ENCODE measurements around the gene EDN1.

EDN1 gene

DNA sequence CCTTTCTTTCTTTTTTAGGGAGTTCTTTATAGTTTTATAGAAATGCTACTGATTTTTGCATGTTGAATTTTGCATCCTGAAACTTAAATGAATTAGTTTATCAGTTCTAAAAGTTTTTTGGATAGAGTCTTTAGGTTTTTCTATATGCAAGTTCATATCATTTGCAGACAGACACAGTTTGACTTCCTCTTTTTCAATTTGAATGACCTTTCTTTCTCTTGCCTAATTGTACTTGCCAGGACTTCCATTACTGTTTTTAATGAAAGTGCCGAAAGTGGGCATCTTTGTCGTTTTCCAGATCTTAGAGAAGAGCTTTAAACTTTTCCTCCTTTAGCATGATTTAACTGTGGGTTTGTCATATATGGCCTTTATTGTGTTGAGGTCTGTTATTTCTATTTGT is 21.1 kb upstream of the EDN1 start:
- no peak overlapping the region for H3K4me3 ChIP-seq (ENCODE audit: low read length)
- no peak for DNase-seq (ENCODE audit: low read depth)
- TF ChIP-seq, protein P1, sequence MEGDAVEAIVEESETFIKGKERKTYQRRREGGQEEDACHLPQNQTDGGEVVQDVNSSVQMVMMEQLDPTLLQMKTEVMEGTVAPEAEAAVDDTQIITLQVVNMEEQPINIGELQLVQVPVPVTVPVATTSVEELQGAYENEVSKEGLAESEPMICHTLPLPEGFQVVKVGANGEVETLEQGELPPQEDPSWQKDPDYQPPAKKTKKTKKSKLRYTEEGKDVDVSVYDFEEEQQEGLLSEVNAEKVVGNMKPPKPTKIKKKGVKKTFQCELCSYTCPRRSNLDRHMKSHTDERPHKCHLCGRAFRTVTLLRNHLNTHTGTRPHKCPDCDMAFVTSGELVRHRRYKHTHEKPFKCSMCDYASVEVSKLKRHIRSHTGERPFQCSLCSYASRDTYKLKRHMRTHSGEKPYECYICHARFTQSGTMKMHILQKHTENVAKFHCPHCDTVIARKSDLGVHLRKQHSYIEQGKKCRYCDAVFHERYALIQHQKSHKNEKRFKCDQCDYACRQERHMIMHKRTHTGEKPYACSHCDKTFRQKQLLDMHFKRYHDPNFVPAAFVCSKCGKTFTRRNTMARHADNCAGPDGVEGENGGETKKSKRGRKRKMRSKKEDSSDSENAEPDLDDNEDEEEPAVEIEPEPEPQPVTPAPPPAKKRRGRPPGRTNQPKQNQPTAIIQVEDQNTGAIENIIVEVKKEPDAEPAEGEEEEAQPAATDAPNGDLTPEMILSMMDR (conservative IDR thresholded peaks at IDR 0.05; ENCODE audit: low read depth, low read length) = no peak

DNA sequence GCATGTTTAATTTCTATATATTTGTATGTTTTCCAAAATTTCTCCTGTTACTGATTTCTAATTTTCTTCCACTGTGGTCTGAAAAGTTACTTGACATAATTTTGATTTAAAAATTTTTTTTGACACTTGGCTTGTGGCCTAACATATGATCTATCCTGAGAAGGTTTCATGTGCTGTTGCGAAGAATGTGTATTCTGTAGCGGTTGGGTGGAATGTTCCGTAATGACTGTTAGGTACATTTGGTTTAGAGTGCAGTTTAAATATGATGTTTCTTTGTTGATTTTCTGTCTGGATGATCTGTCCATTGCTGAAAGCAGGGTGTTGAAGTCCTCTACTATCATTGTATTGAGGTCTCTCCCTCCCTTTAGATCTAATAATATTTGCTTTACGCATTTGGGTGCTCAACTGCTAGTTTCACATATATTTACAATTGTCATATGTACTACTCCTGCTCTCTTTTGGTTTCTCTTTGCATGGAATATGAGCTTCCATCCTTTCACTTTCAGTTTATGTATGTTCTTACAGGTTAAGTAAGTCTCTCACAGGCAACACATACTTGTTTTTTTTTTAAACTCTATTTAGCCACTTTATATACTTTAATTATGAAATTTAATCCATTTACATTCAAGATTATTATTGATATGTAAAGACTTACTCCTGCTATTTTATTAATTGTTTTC is 19.5 kb upstream of the EDN1 start:
- TF ChIP-seq, protein P1 (conservative IDR thresholded peaks at IDR 0.05; ENCODE audit: low read depth, low read length) = no peak
- DNase-seq (ENCODE audit: low read depth) = no peak
- no peak overlapping the region for H3K4me3 ChIP-seq (ENCODE audit: low read length)

DNA sequence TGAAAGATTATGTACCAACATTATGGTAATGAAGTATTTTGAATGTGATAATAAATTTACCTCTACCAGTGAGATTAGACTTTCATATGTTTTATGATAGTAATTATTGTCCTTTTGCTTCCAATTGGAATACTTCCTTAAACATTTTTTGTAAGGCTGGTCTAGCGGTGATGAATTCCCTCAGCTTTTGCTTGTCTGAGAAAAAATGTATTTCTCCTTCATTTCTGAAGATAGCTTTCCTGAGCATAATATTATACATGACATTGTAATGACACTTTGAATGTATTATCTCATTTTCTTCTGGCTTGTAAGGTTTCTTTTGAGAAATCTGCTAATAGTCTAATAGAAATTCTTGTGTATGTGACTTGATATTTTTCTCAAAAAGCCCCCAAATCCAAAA is 18.6 kb upstream of the EDN1 start:
- H3K4me3 ChIP-seq (ENCODE audit: low read length) = no peak overlapping the region
- TF ChIP-seq, protein P1 (conservative IDR thresholded peaks at IDR 0.05; ENCODE audit: low read depth, low read length) = no peak
- DNase-seq (ENCODE audit: low read depth) = no peak

DNA sequence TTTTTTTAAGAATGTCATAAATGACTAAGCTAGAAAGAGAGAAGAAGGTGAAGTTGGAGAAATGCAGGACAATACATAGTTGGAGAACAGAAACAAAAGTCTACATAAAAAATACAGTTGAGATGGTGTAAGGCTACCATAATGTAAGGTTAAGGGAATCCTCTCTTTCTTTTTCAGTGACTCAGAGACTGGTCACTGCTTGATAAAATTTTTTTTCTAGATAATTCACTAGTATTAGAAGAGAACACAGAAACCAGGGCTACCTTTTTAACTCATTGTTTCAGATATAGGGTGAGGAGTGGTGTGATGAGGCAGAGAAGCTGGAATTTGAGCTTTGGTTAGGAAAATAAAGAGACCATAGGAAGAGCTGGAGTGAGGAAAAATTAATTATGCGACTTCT is 18.2 kb upstream of the EDN1 start:
- no peak overlapping the region for H3K4me3 ChIP-seq (ENCODE audit: low read length)
- DNase-seq (ENCODE audit: low read depth) = no peak
- TF ChIP-seq, protein P1 (conservative IDR thresholded peaks at IDR 0.05; ENCODE audit: low read depth, low read length) = no peak

DNA sequence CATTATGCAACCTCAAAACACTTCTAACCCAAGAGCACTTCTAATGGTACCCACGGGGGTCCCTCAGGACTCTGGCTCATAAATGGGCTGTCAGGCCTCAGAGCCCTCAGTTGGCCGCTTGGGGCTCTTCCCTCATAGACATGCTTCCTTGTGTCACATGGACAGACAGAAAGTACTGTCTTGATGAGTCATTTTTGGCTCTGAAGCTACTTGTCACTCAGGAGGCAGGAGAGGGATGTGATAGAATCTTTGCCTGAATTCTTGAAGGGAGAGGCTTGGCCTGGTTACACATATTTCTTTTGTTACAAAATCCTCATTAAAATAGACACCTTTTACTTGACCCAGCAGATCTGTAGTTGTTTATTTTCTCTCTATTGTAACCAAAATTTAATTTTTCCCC is 15.1 kb upstream of the EDN1 start:
- TF ChIP-seq, protein P1 (conservative IDR thresholded peaks at IDR 0.05; ENCODE audit: low read depth, low read length) = no peak

DNA sequence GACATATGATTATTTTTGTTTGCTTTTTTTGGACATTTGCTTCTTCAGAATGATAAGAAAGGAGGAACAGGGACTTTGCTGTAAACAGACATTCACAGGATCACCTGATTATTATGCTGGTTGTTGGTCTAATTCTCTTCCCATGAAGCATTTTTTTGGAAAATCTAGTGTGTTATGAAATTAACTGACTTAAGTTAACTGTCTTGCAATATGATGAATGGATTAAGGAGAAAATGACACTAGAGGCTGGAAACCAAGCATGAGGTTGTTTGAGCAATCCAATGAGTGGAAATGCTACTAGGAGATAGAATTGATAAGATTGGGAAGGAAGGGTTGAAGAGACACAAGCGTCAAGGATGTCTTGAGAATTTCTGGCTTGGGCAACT is 13.2 kb upstream of the EDN1 start:
- no peak for DNase-seq (ENCODE audit: low read depth)
- TF ChIP-seq, protein P1 (conservative IDR thresholded peaks at IDR 0.05; ENCODE audit: low read depth, low read length) = no peak
- H3K4me3 ChIP-seq (ENCODE audit: low read length) = no peak overlapping the region

More for the DNA sequence above, 15.1 kb upstream of the EDN1 start:
- DNase-seq (ENCODE audit: low read depth) = no peak
- H3K4me3 ChIP-seq (ENCODE audit: low read length) = no peak overlapping the region

DNA sequence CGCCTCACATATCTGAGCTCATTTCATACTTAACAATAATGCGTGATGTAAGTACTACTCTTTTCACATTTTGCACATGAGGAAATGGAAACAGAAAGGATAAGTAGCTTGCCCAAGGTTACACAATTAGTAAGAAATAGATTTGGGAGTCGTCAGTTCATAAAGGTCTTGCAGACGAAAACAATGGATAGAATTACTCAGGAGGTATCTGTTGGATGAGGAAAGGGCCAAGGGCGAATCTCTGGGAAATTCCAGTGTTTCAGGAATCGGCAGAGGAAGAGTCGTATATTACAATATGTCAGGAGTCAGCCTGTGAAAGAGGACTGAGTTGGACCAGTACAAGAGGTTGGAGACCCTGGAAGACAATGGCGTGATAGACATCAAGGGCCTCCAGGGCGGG is 12.8 kb upstream of the EDN1 start:
- H3K4me3 ChIP-seq (ENCODE audit: low read length) = no peak overlapping the region
- DNase-seq (ENCODE audit: low read depth) = no peak
- TF ChIP-seq, protein P1 (conservative IDR thresholded peaks at IDR 0.05; ENCODE audit: low read depth, low read length) = no peak
